Medulla oblongata (tissue), 1 donor: ENCODE data around the gene SLC35E4.

Experiments
- DNase-seq: peaks from one replicate; pipeline ENCODE4 v3.0.0-alpha.2; 2015; ENCODE audit errors: extremely low spot score

The SLC35E4 gene

DNA sequence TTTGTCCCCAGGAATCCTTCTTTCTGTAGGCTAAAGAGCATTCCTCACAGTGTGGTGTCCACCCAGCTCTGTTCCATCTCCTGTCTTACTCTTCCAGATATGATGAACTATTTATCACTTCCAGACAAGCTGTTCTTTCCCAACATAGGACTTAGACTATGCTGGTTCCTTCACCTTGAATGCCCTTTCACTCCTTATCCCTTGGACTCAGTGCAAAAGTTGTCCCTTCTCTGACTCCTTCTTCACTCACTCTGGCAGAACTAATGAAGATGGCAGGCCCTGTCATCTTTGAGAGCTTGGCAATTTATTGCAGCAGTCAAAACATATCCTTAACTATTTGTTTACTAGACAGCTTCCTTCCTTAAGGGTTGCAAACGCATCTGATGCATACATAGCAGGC, 55.6 kb downstream of the SLC35E4 start:
- no peak for DNase-seq

DNA sequence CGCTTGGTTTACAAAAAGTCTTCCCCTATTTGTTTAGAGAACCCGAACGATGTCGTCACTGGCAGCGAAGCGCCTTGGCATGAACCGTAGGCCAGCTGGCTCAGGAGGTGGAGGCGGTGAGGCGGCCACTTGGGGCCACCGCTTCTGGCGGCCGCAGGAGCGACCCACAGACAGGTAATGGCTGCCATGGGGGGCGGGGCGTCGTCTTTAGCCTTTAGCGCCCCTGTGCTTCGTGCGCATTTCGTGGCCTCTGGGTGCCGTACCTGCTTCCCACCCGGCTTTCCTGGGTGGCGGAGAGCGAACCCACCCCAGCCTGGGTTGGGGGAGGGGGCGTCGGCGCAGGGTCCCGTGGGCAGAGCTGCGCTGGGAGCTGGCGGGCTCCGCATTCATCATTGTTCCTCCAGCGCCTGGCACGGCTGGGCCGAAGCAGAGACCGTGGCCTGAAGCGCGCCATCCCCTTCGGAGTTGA, 58.6 kb downstream of the SLC35E4 start:
- peak; percentile 58 for DNase-seq

DNA sequence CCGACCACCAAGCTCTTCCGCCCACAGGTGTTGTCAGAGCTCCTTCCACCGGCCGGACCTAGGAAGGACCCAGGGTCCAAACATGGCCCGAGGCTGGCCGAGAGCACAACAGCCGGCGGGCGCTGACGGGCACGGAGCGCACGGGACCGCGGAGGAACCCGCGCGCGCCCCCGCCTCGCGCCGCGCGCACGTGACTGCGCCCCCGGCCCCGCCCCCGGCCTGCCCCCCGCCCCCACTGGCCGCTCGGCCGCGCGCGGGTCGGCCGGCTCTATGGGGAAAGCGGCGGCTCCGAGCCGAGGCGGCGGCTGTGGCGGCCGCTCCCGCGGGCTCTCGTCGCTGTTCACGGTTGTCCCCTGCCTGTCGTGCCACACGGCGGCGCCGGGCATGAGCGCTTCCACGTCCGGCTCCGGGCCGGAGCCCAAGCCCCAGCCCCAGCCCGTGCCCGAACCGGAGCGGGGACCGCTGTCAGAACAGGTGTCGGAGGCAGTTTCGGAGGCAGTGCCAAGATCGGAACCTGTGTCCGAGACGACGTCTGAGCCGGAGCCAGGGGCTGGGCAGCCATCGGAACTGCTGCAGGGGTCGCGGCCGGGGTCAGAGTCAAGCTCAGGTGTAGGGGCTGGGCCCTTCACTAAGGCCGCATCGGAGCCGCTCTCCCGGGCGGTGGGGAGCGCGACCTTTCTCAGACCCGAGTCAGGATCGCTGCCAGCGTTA, 59.2 kb downstream of the SLC35E4 start, which contains the start of gene OSBP2:
Gene OSBP2, plus strand, starts transcription at position 235 of the 711 bp plus-strand sequence. Its CDS starts 36 bp downstream, at position 271.
- peak; percentile 39 for DNase-seq

DNA sequence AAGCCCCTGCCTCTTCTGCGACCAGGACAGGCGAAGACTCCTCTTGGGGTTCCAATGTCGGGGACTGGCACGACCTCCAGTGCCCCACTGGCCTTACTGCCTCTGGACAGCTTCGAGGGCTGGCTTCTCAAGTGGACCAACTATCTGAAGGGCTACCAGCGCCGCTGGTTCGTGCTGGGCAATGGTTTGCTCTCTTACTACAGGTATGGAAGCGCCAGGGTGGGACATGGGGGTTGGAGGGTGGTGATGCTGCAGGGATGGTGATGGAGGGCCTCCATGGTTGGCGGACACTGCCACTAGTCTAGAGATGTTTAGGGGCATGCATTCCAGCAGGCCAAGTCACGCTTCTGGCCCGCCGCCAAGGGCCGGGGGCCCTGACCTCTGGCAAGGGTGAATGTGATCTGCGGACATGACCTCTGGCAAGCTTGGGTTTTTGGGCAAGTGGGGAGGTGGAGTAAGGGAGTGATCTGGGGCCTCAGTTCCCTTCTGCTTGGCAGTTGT, 59.8 kb downstream of the SLC35E4 start:
- DNase-seq: no peak

DNA sequence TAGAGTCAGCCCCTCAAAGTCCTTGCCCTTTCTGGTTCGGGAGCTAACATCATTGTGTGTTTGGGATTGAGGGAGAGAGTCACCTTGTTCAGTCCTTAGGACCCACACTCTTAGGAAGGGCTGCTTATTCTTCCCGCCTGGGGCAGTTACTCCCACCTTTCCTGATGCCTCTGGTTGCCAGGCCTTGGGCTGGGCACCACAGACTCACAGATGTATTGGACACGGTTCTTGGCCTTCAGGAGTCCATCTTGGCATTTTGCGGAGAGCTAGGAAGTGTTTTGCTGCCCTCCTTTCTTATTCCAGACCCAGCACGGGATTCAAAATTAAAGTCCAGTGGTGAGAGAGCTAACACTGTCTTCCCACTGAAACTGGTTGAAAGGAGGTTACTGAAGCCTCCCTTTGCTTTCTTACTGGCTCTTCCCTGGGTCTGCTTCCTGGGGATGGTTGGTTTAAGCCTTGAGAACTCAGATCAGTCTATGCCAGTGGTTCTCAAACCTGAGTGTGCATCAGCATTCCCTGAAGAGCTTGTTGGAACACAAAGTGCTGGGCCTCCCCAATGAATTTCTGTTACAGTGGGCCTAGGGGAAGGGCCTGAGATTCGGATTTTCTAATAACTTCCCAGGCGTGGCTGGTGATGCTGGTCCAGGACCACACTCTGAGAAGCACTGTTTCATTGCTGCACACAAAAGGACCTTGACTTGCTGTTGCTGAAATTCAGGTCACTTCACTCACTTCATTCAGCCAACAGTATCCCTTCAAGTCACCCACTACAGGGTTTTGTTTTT, 60.5 kb downstream of the SLC35E4 start:
- no peak for DNase-seq
